Gastroesophageal sphincter (tissue), 4 donors: Measurements from ENCODE around the gene HNF4A. TPM values are rescaled to one million over a fixed set of nuclear protein-coding genes. Genes with fewer than 3 reads are reported as not detected.

Experiments used
- ATAC-seq: fragments of 150-250 bp; one replicate; pipeline ENCODE4 v1.9.1; 2016; ENCODE audit warnings: mild to moderate bottlenecking, moderate library complexity
- H3K27ac ChIP-seq, 4 donors: fragments of 200-600 bp; sonication (generic) in 3 of 4; 1 replicate in 3 of 4; 2 replicates in 1 of 4; pipeline ENCODE4 v1.5.1; 2016 to 2019
- H3K27me3 ChIP-seq: fragments of 200-600 bp; sonication (generic); one replicate; pipeline ENCODE4 v1.5.1; 2019
- H3K36me3 ChIP-seq, 2 donors: fragments of 200-600 bp; sonication (generic); one replicate each; pipeline ENCODE4 v1.5.1; 2019; ENCODE audit warnings: control low read depth in 1 of 2
- H3K4me1 ChIP-seq, 3 donors: fragments of 200-600 bp; sonication (generic); 1 replicate in 2 of 3; 2 replicates in 1 of 3; pipeline ENCODE4 v1.5.1; 2016 to 2019; ENCODE audit warnings: control low read depth in 2 of 3
- H3K4me3 ChIP-seq, 2 donors: fragments of 200-600 bp; sonication (generic); one replicate each; pipeline ENCODE4 v1.5.1; 2019; ENCODE audit warnings: mild to moderate bottlenecking in 1 of 2, moderate library complexity in 1 of 2
- H3K9me3 ChIP-seq, 3 donors: fragments of 200-600 bp; sonication (generic); one replicate each; pipeline ENCODE4 v1.5.1; 2017 to 2019; ENCODE audit warnings: control low read depth in 2 of 3
- CTCF ChIP-seq, 4 experiments: fragments of 200-600 bp in 2 of 4; fragments of 450-650 bp in 2 of 4; sonication (generic) in 1 of 4; IDR thresholded peaks; one replicate each; pipeline ENCODE4 v1.5.1; 2017 to 2019; ENCODE audit warnings: antibody characterized with exemption in 4 of 4, mild to moderate bottlenecking in 2 of 4, moderate library complexity in 2 of 4
- EP300 ChIP-seq: sonication (generic); formaldehyde crosslinking; IDR thresholded peaks from one replicate; pipeline ENCODE4 v1.6.1; 2017; ENCODE audit warnings: antibody characterized with exemption, mild to moderate bottlenecking
- POLR2A ChIP-seq, 2 donors: fragments of 450-650 bp; IDR thresholded peaks; one replicate each; pipeline ENCODE4 v1.6.1; 2017; ENCODE audit warnings: antibody characterized with exemption in 2 of 2, mild to moderate bottlenecking in 2 of 2, moderate library complexity in 1 of 2
- POLR2AphosphoS5 ChIP-seq: sonication (generic); formaldehyde crosslinking; IDR thresholded peaks from one replicate; pipeline ENCODE4 v1.6.1; 2017; ENCODE audit warnings: antibody characterized with exemption
- WGBS, 2 donors: methylation state at CpG; one replicate each; pipeline ENCODE4 v1.1.5; 2018; ENCODE audit warnings: low coverage in 1 of 2; 5-methylcytosine and 5-hydroxymethylcytosine counted together
- total RNA-seq, 4 donors: library from RNA; depleted of rRNA; stranded (reverse); fragments of >200 nt; gene quantifications; one replicate each; pipeline ENCODE4 v1.1.0, GENCODE V29; 2016

HNF4A gene
- total RNA-seq, 4 donors from 2014 or later = not detected

GRCh38 chr20:44419131-44419844 lies 63.8 kb downstream of the HNF4A start:
- TF ChIP-seq POLR2AphosphoS5 (no peak), EP300 (no peak), POLR2A (IDR thresholded peaks at IDR 0.05) (no peak), CTCF (IDR thresholded peaks at IDR 0.05) (no peak)
- 83 to 94% methylated on average over 1 to 3 of the region's 13 CpGs for WGBS, 2 donors
- H3K4me1 ChIP-seq = no peaks in the 10 kb centered on the region
- H3K4me3 ChIP-seq = no peak overlapping the region
- no peak overlapping the region for H3K27ac ChIP-seq
- no peaks in the 10 kb centered on the region for H3K9me3 ChIP-seq
- H3K36me3 ChIP-seq = no peaks in the 10 kb centered on the region
- no peak for ATAC-seq
- peaks cover 35% of the 10 kb centered on the region for H3K27me3 ChIP-seq

- H3K27ac ChIP-seq = no peak overlapping the region
- WGBS, 2 donors = 71% methylated on average over 3 of the region's 4 CpGs; no CpG with 5 or more reads in 1 of the 2 donors
- H3K4me3 ChIP-seq = no peak overlapping the region
- H3K4me1 ChIP-seq = no peaks in the 10 kb centered on the region
- no peaks in the 10 kb centered on the region for H3K36me3 ChIP-seq
- peaks cover 38% of the 10 kb centered on the region for H3K27me3 ChIP-seq
- H3K9me3 ChIP-seq = no peaks in the 10 kb centered on the region
- TF ChIP-seq POLR2AphosphoS5 (no peak), EP300 (no peak), POLR2A (IDR thresholded peaks at IDR 0.05) (no peak), CTCF (IDR thresholded peaks at IDR 0.05) (no peak)
- ATAC-seq = no peak
Observed at GRCh38 chr20:44420497-44420896, 65.0 kb downstream of the HNF4A start.

GRCh38 chr20:44422083-44422482 lies 66.6 kb downstream of the HNF4A start:
- WGBS, 2 donors = 52 to 58% methylated on average over 3 of the region's 3 CpGs
- ATAC-seq = no peak
- H3K36me3 ChIP-seq = no peaks in the 10 kb centered on the region

GRCh38 chr20:44423480-44423879 lies 68.0 kb downstream of the HNF4A start:
- Histone ChIP-seq H3K4me1 (no peaks in the 10 kb centered on the region), H3K9me3 (no peaks in the 10 kb centered on the region), H3K4me3 (no peak overlapping the region), H3K27me3 (peaks cover 34% of the 10 kb centered on the region), H3K27ac (no peak overlapping the region), H3K36me3 (no peaks in the 10 kb centered on the region)
- 46 to 80% methylated on average over 2 to 3 of the region's 5 CpGs for WGBS, 2 donors
- no peak for TF ChIP-seq EP300
- no peak for TF ChIP-seq POLR2AphosphoS5
- TF ChIP-seq CTCF (IDR thresholded peaks at IDR 0.05) = no peak
- no peak for ATAC-seq

More at GRCh38 chr20:44422083-44422482, 66.6 kb downstream of the HNF4A start:
- Histone ChIP-seq H3K9me3 (no peaks in the 10 kb centered on the region), H3K27ac (no peak overlapping the region), H3K27me3 (peaks cover 38% of the 10 kb centered on the region), H3K4me1 (no peaks in the 10 kb centered on the region), H3K4me3 (no peak overlapping the region)
- TF ChIP-seq CTCF (IDR thresholded peaks at IDR 0.05) (no peak), POLR2A (IDR thresholded peaks at IDR 0.05) (no peak), POLR2AphosphoS5 (no peak), EP300 (no peak)

GRCh38 chr20:44424039-44424495 lies 68.6 kb downstream of the HNF4A start:
- Histone ChIP-seq H3K27me3 (peaks cover 36% of the 10 kb centered on the region), H3K27ac (no peak overlapping the region), H3K4me3 (no peak overlapping the region), H3K4me1 (no peaks in the 10 kb centered on the region), H3K36me3 (no peaks in the 10 kb centered on the region), H3K9me3 (no peaks in the 10 kb centered on the region)
- TF ChIP-seq POLR2A (IDR thresholded peaks at IDR 0.05) (no peak), EP300 (no peak), CTCF (IDR thresholded peaks at IDR 0.05) (no peak), POLR2AphosphoS5 (no peak)
- WGBS, 2 donors = 50 to 80% methylated on average over 2 of the region's 14 CpGs
- no peak for ATAC-seq
